ENCODE measurements around the gene SMC4. TPM values are rescaled to one million over a fixed set of nuclear protein-coding genes. Genes with fewer than 3 reads are reported as not detected.
A peak's percentile ranks its signal among the peaks of the same experiment; 100 is the strongest.

The SMC4 gene
- total and polyA plus RNA-seq, 10 of the 15 experiments (the other 5 are each of a cell fraction or from before 2014, with no cell fraction given), result 75.6 to 288 (median 136) TPM

GRCh38 chr3:160399125-160400029 is at the start of gene SMC4, which contains the start of gene IFT80 (continued):
- TF ChIP-seq MLLT1 (IDR thresholded peaks at IDR 0.05), result 0 out of 2 replicates have a peak, but pooled peaks have one; percentile 12
- TF ChIP-seq IRF4 (IDR thresholded peaks at IDR 0.05; ENCODE audit: low read depth, low read length), result no peak
- TF ChIP-seq EP300 (IDR thresholded peaks at IDR 0.05; ENCODE audit: borderline replicate concordance in 1 of 2, control insufficient read depth in 1 of 2, low read depth in 2 of 2, low read length in 2 of 2), result no peak
- no peak for TF ChIP-seq ATF2 (IDR thresholded peaks at IDR 0.05; ENCODE audit: low read length)
- TF ChIP-seq RAD21 (IDR thresholded peaks at IDR 0.05; ENCODE audit: insufficient read depth, low read depth, low read length), result no peak
- no peak for TF ChIP-seq HDAC6 (IDR thresholded peaks at IDR 0.05; ENCODE audit: unreplicated experiment)
- TF ChIP-seq HCFC1 (IDR thresholded peaks at IDR 0.05; ENCODE audit: low read length), result peak; percentile 40
- peak; percentile 71; the same call in 1 of the 2 replicates for TF ChIP-seq GABPA (IDR thresholded peaks at IDR 0.05; ENCODE audit: low read depth)
- TF ChIP-seq SP1 (IDR thresholded peaks at IDR 0.05; ENCODE audit: low read depth, low read length), result no peak
- no peak; the same call in none of the 2 replicates for TF ChIP-seq TBL1XR1 (IDR thresholded peaks at IDR 0.05; ENCODE audit: low read depth, low read length)
- TF ChIP-seq RBBP5 (conservative IDR thresholded peaks at IDR 0.05), result peak; percentile 13; the same call in 1 of the 2 replicates
- TF ChIP-seq SIX5 (IDR thresholded peaks at IDR 0.05; ENCODE audit: low read depth, low read length, severe bottlenecking), result no peak
- no peak for TF ChIP-seq KDM1A (IDR thresholded peaks at IDR 0.05; ENCODE audit: borderline replicate concordance)
- TF ChIP-seq ZBTB4 (CRISPR knock-in tag; IDR thresholded peaks at IDR 0.05), result no peak
- TF ChIP-seq POLR2AphosphoS2 (IDR thresholded peaks at IDR 0.05; ENCODE audit: low read depth, low read length), result 0 out of 2 replicates have a peak, but pooled peaks have one; percentile 20
- TF ChIP-seq FOS (IDR thresholded peaks at IDR 0.05; ENCODE audit: borderline replicate concordance, extremely low read depth, insufficient read length), result no peak
- no peak for TF ChIP-seq CBX5 (IDR thresholded peaks at IDR 0.05; ENCODE audit: low read depth)
- TF ChIP-seq ESRRA (IDR thresholded peaks at IDR 0.05; ENCODE audit: low read length), result no peak
- TF ChIP-seq CHD2 (IDR thresholded peaks at IDR 0.05; ENCODE audit: borderline replicate concordance, low read depth, low read length), result peak; percentile 99
- no peak; the same call in 1 of the 2 replicates for TF ChIP-seq RFX5 (IDR thresholded peaks at IDR 0.05; ENCODE audit: low read depth, low read length)
- TF ChIP-seq RELB (IDR thresholded peaks at IDR 0.05; ENCODE audit: low read depth), result peak; percentile 43; the same call in 1 of the 2 replicates
- TF ChIP-seq CEBPB (IDR thresholded peaks at IDR 0.05; ENCODE audit: borderline replicate concordance in 1 of 2, low read depth in 2 of 2, low read length in 2 of 2), result no peak

All from GM12878 (cell line).